Measurements from ENCODE around the gene DNAJB9.

DNAJB9 gene

GRCh38 chr7:108623220-108623619, 53.5 kb downstream of the DNAJB9 start:
- WGBS, 2 experiments: 90% methylated on average over 5 of the region's 5 CpGs
- no peaks in the 10 kb centered on the region for H3K9me3 ChIP-seq (ENCODE audit: control insufficient read depth, low read length)
- H3K27ac ChIP-seq (ENCODE audit: insufficient read depth, low read depth, low read length, poor library complexity, severe bottlenecking): no peak overlapping the region
- no peak overlapping the region for H3K4me3 ChIP-seq (ENCODE audit: insufficient read depth, low read depth, low read length)
- H3K27me3 ChIP-seq (ENCODE audit: control insufficient read depth, insufficient read depth, low read length, poor library complexity, severe bottlenecking): no peaks in the 10 kb centered on the region
- H3K4me1 ChIP-seq (ENCODE audit: control insufficient read depth, insufficient read depth, low read length): no peaks in the 10 kb centered on the region
- H3K36me3 ChIP-seq (ENCODE audit: control insufficient read depth, insufficient read depth, low read length): no peaks in the 10 kb centered on the region

Data from ectodermal cell (in vitro differentiated cells).